GM19035 (cell line): ENCODE results near the gene RPS3.

Source experiments
- ATAC-seq: cut with Tn5 transposase; IDR thresholded peaks from one replicate; pipeline ENCODE4 v1.9.1; 2021; ENCODE audit not compliant: unreplicated experiment

The RPS3 gene

DNA sequence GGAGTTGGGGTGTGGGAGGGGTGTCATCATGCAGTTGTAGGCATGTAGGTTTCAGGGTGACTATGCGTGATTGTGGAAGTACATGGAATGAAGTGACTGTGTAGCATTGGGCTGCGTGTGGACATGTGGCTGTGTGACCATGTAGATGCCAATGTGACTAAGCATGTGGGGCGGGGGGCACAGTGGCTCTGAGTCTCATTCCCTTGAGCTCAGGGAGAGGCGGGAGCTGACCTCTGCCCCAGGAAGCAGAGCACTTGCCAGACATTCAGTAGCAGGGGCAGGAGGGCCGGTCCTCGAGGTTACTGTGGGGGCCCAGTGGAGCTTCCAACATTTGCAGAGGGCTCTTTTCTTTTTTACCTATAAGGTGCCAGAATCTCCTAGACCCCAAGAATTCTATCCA, 34.1 kb downstream of the RPS3 start:
- no peak for ATAC-seq

- ATAC-seq = no peak
Measured at GRCh38 chr11:75434051-75434450, 34.7 kb downstream of the RPS3 start.

DNA sequence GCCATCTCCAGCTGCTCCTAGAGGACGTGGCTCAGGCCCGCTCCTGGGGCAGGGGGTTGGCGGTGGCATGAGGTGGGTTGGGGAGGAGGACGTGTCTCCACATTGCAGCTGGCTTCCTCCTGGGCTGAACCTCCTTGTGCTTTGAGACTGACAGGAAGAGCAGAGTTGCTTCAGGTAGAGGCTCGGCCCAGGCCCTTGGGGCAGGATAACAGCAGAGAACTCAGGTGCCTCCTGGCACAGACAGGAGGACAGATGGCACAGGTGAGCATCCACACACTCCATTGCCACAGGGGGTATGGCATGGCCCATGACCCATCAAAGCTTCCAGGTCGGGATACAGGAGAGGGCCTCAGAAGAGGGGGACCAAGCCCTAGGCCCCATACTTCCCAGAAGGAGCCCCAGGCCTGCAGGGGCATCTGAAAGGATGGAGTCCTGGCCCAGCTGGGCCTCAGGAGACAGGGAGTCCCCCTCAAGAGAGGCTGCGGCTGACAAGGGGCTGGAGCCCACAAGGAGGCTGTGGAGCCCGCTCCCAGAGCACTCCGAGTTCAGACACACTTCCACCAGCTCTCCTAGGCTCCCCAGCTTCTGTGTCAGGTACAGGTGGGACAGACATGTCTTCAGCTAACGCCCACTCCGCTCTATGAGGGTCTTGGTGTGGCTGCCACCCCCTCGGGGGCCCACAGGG, 35.7 kb downstream of the RPS3 start:
- ATAC-seq = no peak

DNA sequence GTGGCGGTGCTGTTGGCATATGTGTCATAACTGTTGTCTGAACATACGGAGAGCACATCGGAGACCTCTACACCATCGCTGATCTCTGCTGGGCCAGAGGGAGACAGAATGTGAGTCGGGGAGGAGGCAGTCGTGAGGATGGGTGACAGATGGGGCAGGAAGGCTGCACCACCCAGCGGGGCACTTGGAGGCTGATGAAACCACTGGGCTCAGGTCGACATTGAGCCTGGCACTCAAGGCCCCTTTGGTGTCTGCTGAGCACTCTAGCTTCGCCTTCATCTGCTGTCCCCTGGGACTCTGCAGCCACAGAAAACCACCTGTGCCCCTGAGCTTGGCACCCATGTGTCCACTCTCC, 36.2 kb downstream of the RPS3 start:
- no peak for ATAC-seq

DNA sequence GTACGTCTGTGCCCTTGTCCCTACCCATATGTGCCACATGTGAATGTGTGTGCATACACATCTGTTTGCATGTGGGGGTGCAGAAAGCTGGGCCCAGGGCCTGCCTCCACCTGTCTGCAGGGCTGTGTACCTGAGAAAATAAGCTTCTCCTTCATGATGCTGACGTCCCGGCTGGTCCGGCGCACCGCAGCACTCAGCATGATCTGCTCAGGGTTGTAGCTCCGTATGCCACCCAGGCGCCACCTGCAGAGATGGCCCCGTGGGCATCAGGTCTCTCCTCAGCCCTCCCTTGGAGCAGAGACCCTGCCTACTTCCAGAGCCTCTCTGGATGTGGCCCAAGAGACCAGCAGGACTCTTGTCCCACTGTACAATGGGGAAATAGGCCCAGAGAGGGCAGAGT, 37.5 kb downstream of the RPS3 start:
- ATAC-seq = no peak

- no peak for ATAC-seq
Measured at GRCh38 chr11:75437966-75438659, 38.8 kb downstream of the RPS3 start.

DNA sequence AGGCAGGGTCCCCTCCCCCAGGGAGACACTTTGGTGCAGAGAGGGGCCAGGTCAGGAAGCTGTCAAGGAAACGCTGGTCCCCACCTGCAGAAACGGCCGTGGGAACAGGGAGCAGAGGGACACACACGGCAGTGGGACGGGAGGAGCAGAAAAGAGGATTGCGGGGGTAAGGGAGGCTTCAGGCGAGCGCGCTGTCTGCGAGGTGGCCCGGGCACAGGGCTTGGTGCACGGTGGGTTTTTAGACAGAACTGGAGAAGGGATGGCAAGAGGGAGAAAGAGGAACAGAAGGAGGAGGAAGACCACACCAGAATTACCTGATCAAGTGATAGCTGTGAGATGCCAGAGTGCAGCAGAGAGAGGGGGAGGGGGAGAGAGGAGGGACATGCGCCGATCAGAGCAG, 39.7 kb downstream of the RPS3 start:
- no peak for ATAC-seq

GRCh38 chr11:75439495-75440120, 40.3 kb downstream of the RPS3 start:
- no peak for ATAC-seq

GRCh38 chr11:75440960-75441803, 41.9 kb downstream of the RPS3 start:
- ATAC-seq = no peak

- ATAC-seq = no peak
Measured at GRCh38 chr11:75441804-75442132, 42.5 kb downstream of the RPS3 start.

DNA sequence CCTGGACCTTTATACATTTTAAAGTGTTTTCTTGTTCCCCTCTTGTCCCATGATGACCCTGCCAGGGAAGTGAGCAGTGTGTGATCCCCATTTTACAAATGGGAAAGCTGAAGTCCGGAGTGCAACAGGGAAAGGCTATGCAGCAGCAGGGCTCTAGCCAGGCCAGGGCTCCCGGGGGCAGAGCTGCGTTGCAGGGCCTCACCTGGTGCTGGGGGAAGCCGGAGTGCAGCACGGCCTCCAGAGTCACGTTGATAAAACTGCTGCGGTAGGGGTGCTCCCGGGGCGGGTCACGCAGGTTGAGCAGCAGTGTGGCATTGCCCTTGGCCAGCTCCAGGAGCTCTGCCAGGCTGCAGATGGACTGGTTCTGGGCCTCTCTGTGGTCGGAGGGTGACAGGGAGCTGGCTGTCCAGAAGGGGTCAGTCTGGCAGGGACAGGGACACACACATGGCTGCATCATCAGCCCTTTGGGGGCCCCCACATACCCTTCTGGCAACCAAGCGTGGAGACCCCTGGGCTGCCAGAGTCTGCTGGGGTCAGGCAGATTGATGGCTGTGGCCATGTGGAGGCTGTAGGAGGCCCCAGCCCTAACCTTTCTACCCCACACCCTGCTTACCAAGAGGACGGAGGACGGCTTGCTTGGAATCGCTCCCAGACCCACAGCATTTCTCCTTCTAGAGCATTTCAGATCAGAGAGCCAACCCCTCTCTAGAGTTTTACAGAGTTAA, 43.0 kb downstream of the RPS3 start:
- no peak for ATAC-seq

GRCh38 chr11:75443043-75443442, 43.7 kb downstream of the RPS3 start:
- no peak for ATAC-seq

- no peak for ATAC-seq
Measured at GRCh38 chr11:75445315-75445953, 46.1 kb downstream of the RPS3 start.

DNA sequence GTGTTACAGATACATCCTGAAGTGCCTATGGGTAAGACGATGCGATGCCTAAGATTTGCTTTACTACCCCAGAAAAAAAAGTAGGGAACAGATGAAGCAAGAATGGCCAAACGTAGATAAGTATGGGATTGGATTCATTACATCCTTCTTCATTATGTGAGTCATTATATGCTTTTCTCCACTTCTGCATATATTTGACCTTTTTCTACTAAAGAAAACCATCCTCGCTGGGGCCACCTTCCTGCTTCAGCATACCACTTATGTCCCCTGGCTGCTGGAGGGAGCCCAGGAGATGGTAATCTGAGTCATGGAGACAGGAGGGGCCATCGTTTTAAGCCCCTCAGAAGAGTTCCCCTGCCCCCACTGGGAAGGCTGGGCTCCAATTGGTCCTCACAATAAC, 48.1 kb downstream of the RPS3 start:
- ATAC-seq = no peak

DNA sequence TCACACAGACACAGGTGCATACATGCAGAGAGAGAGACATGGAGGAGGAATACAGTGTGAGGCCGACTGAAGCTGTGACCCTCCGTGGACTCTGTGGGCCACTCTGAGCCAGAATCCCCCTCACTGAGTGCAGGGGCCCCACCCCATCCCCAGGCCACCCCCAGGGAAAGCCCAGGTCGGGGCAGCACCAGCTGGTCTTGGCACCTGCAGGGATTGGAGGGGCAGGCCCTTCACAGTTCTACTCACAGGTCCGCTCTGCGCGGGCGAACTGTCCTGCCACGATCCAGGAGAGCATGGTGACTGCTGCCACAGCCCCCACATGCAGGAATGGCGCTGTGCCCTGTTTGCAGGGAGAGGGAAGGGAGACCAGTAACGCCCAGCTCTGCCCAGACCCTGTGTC, 50.0 kb downstream of the RPS3 start:
- no peak for ATAC-seq

GRCh38 chr11:75449776-75450175, 50.5 kb downstream of the RPS3 start:
- ATAC-seq = no peak

DNA sequence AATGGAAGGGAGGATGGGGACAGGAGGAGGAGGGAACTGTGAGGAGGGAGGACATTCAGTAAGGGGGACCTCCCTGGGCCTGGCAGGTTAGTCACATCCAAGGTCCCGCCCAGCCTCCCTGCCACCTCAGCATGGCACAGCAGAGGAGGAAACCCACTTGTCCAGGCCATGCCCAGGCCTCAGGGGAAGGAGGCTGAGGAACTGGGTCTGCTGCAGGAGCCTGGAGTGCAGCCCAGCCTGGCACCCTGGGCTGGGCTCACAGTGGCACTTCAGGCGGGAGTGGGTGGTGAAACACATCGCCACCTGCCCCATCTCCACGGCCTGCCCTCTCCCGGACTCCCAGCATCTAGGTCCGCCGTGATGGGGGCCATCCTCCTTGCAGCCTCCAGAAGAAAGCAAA, 50.9 kb downstream of the RPS3 start:
- ATAC-seq = no peak

GRCh38 chr11:75450826-75451821, 51.8 kb downstream of the RPS3 start:
- no peak for ATAC-seq

- ATAC-seq = no peak
Measured at GRCh38 chr11:75453916-75454655, 54.8 kb downstream of the RPS3 start.
